NCI-H526 treated with DMSO at 0.1 percent for 48 hours (cell line): Measurements from ENCODE around the gene BGN.

ENCODE experiments used
- DNase-seq: peaks from one replicate; lab custom pipeline; 2025; lab: John Stamatoyannopoulos, UW

BGN gene

GRCh38 chrX:153460826-153461225, 34.0 kb upstream of the BGN start:
- peak; percentile 46 for DNase-seq

DNA sequence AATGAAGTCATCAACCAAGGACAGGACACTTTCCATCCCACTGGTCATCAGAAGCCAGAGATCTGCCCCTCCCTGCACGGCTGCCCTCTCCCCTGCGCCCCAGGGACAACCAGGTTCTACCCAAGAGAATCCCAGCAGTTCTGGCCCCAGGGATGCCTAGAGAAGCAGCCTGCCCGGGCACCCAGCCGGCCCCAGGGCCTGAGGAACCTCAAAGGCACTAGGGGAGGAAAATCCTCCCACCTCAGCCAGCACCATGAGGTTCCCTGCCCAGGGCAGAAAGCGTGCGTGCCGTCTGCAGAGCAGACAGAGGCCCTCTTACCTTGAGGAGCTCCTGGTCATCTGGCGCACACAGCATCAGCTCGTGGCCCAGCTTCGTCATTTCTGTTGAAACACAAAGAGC, 32.5 kb upstream of the BGN start:
- no peak for DNase-seq

- no peak for DNase-seq
Observed at GRCh38 chrX:153463031-153463430, 31.7 kb upstream of the BGN start.

DNA sequence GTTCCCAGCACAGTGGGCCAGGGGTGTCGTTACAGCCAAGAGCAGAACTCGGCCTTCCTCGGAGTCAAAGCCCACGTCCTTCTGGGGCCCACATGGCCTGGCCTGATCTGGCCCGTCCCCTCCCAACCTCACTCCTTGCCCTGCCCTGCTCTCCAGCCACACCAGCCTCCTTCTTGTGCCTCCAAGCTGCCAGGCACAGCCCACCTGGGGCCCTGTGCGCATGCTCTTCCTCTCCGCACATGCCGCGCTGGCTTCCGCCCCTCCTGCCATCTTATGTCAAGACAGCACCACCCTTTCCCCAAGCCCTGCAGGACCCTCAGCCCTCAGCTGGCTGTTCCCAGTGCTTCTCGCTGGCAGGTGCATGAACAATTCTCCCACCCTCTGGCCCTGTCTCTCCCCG, 31.2 kb upstream of the BGN start:
- DNase-seq, result no peak

GRCh38 chrX:153464116-153464515, 30.7 kb upstream of the BGN start:
- DNase-seq, result no peak

DNA sequence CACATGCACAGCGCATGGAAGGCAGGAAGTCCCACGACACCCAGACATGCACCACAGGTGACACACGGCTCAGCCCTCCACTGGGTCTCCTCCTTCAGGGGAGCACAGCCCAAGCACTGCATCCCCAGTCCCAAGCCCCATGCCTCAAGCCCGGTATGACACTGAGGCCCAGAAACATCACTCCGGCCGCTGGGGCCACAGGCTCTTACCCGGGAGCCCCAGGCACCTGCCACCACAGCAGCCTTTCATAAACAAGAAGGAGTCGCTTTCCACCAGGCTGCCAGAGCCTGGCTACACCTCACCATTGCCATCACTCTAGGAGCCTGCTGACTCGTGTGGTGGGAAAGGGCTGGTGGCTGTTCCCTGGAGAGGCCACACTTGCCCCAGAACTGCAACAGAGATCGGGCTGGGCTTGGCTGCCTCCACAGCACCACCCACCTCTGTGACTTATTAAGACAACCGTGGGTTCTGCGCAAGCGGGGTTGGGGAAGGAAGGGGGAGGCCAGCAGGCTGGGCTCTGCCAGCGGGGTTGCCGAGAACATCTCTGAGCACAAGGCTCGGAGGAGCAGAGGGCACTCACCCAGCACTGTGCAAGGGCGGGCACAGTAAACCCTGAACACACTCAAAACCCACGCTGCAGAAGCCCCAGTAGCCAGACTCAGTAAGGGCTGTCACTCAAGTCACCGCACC, 28.9 kb upstream of the BGN start:
- DNase-seq, result no peak

DNA sequence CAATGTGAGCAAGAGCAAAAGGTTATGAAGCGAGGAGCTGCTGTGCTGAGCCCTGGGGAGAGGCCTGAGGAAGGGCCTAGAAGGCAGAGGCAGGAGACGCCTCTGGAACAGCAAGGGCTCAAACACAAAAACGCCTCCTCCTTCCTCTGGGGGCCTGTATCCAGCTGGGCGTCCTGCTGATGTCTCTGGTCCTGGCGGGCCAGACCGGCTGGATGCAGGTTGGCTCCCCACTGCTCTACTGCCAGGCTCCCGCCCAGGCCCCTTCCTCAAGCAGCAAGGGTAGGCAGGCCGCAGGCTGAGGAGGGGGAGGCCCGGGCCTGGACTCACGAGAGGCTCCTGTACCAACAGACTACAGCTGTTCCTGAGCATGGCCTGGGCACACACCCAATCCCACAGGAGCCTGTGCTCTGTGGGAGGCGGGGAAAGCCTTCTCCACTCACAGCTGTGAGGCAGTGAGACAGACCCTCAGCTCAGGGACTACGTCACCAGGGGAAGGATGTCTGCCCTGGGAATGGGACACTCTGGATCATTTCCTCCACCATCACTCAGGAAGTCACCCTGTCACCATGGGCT, 26.7 kb upstream of the BGN start:
- DNase-seq, result no peak

DNA sequence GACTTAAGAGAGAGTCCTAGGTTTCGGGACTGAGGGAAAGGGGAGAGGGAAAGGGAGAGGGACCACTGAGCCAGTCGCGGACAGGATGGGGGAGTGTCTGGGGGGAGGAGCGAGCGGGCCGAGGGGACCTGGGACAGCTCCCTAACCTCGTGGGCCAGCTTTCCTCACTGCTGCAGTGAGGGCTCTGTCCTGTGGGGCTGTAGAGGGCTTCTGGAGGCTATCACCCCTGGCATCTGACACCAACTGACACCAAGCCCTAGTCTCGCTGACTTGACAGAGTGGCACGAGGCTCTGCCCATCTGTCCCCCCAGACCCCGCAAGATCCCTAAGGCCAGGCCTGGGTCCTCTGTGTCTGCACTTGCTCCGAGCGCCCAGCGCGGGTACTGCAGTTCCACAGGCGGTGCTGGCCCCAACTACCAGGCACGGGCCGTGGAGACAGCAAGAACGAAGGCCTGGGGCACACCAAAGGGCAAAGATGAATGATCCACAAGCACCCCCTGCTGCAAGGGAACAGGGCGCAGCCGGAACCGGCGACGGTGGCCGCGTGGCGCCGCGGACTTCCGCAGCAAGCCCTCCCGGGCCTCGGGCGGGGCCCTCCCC, 24.9 kb upstream of the BGN start:
- peak; percentile 7 for DNase-seq

- DNase-seq, result peak; percentile 85
Observed at GRCh38 chrX:153470411-153471363, 24.1 kb upstream of the BGN start, which contains the start of gene HAUS7. HAUS7 (minus strand) TSS chrX:153470576; CDS start chrX:153470557, 19 bp downstream.

- no peak for DNase-seq
Observed at GRCh38 chrX:153471663-153472280, 23.0 kb upstream of the BGN start.

GRCh38 chrX:153473126-153473525, 21.7 kb upstream of the BGN start:
- no peak for DNase-seq

- no peak for DNase-seq
Observed at GRCh38 chrX:153474266-153474665, 20.5 kb upstream of the BGN start.

- DNase-seq, result no peak
Observed at GRCh38 chrX:153474718-153475117, 20.1 kb upstream of the BGN start.

GRCh38 chrX:153475271-153475670, 19.5 kb upstream of the BGN start:
- DNase-seq, result no peak

DNA sequence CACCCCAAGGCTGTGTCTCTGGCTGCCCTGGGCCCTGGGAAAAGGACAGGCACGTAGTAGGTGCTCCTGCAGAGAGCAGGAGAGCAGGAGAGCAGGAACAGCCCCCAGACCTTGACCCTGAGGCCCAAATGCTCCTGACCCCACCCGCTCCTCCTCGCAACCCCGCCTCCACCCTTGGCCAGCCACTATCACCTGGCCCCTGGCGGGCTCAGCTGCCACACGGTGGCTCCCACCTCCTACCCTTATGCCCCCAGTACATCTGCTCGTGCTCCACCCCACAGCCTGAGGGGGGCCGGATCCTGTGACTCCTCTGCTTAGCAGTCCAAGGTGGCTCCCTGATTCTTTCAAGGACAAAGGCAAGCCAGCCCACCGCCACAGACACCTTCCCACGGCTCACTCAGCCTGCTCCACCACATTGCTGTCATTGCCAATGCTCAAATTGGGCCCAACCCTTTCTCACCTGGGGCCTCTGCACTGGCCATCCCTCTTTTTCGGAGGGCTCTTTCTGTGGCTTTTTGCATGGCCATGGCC, 19.0 kb upstream of the BGN start:
- DNase-seq, result no peak

DNA sequence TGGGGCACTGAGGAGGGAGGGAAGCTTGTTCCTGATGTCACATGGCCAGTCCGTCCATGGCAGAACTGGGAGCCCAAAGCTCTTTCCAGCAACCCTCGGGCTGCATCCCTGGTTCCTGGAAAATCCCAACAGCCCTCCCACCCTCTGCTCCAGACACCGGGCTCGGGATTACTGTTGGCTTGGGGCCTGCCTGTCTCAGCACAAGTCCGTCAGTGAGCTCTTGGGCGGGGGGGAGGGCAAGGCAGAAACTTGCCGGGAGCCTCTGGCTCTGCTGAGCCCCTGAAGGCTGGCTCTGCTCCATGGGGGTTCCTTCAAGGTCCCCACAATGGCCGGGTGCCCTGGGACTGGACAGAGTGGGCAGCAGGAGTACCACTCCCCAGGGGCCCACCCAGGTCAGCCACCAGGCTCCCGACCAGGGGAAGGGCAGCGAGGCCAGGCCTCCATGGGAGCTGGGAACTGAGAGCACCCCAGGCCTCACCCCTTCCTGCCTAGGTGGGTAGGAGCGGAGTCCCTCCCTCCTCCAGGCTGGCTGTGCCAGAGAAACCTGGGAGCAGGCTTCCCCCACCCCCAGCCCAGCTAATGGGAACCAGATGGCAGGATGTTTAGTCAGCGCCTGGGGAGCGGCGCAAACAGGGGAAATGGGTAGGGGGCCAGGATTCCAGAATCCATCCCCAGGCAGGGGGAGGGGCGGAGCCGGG, 18.0 kb upstream of the BGN start:
- DNase-seq, result no peak

- DNase-seq, result no peak
Observed at GRCh38 chrX:153477364-153477857, 17.4 kb upstream of the BGN start.

DNA sequence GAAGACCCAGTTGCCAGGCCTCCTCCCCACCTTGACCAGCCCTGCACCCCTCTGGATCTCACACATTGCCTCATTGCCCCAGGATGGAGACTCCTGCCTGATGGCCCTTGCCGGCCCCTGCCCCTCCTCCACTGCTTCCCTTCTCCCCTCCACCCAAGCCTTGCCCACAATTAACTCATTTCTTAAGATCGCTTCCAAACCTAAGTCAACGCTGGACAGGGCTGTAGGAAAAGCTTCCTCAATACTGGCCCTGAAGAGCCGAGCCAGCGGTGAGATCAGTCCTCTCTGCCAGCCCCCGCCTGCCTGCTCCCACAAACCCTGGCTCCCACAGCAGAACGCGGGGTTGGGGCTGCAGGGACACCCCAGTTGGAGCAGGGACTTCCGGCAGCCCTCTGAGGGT, 16.9 kb upstream of the BGN start:
- no peak for DNase-seq

DNA sequence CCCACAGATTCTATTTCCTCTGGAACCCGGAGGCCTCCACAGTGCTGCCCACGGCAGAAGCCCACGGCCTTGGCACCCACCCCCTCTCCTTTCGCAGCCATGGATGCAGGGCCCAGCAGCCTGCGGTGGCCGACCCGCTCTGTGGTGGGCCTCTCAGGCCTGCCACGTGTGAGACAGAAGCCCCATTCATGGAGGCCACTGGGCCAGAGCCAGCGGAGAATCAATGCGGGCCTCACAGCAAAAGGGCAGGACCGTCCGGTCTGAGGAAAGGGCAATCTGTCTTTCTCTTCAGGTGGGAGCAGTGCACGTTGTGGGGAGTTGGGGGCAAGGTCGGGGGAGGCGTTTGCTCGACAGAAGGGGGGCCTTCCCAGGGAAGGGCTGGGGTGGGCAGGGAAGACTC, 16.0 kb upstream of the BGN start:
- DNase-seq, result no peak

DNA sequence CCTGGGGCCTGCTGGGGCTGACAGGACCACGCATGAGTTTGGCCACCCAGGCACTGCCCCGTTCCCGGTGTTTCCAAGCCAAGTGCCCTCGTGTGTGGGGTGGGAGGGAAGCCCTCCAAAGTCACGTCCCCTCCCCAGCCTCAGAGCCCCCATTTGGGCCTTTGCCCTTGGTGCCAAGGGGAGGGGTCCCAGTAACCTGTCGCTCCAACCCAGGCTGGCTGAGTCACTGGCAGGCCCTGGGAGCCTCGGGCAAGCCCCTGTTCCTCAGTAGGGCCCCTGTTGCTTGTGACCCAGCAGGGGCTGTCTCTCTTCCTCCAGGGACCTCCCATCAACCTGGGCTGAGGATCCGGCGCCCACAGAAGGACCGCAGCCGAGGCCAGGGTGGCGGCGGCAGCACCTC, 13.7 kb upstream of the BGN start:
- no peak for DNase-seq
